Inferior parietal cortex (tissue), 1 donor: Measurements from ENCODE around the gene ACOX3.
A peak's percentile ranks its signal among the peaks of the same experiment; 100 is the strongest.
"Not testable (repeated sequence)": the region's sequence is repeated elsewhere in the genome, so short reads cannot be mapped to it uniquely, and the experiment has no call there.

Experiments
- DNase-seq: peaks from one replicate; pipeline ENCODE4 v3.0.0-alpha.2; 2016; ENCODE audit errors: extremely low spot score

The ACOX3 gene

DNA sequence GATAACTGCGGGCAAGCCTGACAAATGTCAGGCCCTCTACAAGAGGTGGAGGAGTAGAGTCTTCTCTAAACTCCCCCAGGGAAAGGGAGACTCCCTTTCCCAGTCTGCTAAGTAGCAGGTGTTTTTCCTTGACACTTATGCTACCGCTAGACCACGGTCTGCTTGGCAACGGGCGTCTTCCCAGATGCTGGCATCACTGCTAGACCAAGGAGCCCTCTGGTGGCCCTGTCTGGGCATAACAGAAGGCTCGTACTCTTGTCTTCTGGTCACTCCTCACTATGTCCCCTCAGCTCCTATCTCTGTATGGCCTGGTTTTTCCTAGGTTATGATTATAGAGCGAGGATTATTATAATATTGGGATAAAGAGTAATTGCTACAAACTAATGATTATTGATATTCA is 33.6 kb downstream of the ACOX3 start:
- not testable (repeated sequence) for DNase-seq

DNA sequence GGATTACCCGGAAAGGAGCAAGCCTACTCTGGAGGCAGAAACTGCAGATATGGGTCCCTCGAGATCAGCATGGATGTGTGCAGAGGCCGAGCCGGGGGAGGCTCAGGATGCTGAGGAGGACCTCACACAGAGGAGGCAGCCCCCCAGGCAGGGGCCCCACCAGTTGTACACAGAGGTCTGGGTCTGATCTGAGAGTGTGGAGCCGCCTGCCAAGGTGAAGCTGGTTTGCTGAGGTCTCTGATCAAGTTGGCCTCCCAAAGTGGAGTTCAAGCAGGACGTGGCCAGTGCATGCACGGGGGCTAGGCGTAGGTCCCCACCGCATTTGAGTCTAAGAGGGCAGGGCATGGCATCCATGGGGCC is 35.0 kb downstream of the ACOX3 start:
- DNase-seq: no peak

DNA sequence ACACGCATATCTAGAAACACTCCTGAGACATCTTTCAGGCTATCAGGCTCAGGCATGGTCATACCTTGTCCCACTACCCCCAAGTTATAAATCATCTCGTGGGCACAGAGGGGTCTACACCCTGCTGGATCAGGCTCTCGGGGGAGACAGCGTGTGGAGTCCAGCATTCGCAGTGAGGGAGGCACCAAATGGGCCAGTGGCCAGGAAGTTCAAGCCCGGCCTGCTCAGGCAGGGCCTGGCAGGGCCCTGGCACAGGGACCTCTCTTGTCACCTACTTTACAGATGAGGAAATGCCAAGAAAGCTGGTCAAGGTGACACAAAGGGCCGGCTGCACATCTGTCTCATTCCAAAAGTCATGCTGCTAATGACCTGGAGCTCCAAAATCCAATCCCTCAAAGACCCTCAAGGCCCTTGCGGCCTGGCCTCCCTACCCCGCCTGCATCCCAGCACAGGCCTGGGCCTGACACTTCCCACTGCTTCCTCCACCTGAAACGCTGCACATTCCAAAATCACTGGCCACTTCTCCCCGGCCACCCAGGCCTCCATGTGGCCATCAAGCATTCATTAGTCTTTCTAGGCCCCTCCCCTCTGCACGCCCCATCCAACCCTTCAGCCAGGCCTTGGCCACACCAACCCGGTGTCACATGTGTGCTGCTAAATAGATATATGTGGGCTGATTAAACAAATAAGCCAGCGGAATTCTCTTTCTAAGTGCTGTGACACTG is 35.6 kb downstream of the ACOX3 start:
- no peak for DNase-seq

DNA sequence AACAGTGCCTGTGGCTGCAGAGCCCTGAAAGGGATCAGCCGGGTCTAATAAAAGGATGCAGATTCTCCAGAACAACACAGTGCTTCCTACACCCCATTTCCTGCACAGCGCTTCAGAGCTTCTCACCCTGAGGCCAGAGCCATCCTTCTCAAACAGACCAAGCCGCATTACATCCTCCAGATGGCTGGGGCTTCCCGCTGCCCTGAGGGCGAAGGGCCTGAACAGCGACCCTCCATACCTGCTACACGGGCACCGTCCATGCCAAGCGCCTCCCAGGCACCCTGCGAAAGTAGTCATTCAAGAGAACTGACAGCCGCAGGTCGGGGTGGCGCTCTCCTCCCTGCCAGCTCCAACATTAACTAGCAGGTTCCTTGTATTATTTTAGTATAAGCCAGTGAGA is 36.5 kb downstream of the ACOX3 start:
- no peak for DNase-seq

DNA sequence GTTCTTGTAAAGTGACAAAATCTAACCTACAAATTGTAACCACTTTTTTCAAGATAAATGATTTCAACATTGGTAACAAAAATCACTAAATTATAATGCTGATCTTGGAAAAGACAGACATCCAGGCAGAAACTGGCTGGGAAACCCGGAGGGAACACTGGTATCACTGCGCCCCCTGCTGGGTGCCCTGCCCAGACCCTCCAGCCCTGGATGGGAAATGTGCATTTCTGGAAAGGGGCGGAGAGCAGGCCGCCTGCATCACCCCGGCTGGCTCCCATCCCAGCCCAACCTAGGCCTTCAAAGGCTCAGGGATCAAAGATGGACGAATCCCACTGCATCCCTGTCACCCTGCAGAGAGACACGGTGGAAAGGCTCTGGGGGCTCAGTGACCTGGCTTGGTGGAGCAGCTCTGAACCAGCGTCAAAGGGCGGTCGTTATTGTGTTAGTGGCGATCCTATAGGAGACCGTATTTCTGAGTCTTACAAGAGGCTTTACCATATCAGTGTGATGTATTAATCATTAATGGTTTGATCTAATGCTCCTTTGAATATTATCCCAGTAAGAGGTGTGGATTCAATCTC is 37.3 kb downstream of the ACOX3 start:
- peak; percentile 86 for DNase-seq

DNA sequence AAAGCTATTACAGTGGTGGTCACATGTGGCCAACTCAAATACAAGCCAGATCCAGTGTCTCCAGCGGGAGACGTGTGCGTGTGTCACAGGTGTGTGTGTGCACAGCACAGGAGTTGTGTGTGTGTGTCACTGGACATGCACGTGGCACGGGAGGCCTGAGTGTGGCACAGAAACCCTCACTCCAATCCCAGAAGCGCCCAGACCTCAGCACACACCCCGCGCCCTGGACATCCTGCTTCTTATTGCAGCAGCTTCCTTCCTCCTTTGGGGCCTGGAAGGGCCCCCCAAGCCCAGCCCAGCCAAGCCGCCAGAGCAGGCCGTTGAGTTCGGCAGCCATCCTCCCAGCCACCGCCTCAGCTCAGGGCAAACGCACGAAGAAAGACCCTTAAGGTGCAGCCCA is 37.9 kb downstream of the ACOX3 start:
- no peak for DNase-seq

DNA sequence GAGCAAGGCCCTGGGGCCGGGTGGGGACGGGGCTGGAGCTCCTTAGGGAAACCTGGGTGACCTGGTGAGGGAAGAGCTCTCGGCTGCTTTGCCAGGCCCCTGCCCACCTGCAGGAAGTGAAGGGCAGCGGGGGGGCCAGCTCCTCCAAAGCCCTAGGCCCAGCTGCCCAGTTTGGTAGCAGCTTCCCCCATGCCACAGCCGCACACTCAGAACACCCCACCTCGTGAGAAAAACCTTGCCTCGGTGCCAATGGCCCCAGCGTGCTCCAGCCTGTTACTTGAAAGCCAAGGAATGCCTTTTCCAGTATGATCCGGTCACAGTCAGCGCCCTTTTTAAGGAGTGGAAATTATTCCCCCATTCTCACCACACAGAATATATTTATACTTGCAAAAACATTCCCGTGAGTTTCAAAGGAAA is 38.3 kb downstream of the ACOX3 start:
- no peak for DNase-seq

DNA sequence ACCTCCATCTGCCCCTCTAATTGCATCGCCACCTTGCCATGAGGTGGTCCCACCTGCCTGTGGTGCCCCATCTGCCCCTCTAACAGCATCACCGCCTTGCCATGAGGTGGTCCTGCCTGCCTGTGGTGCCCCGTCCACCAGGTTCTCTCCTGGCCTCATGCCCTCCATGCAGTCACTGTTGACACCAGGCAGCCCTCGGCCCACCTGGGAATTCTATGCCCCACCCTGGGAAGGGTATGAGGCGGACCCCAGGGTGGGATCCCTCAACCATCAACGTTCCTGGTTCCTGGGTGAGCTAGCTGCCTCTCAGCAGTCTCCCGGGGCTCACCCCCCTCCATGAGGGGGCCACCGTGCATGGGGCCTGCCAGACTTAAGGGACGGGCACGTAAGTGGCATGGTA is 38.9 kb downstream of the ACOX3 start:
- DNase-seq: no peak

DNA sequence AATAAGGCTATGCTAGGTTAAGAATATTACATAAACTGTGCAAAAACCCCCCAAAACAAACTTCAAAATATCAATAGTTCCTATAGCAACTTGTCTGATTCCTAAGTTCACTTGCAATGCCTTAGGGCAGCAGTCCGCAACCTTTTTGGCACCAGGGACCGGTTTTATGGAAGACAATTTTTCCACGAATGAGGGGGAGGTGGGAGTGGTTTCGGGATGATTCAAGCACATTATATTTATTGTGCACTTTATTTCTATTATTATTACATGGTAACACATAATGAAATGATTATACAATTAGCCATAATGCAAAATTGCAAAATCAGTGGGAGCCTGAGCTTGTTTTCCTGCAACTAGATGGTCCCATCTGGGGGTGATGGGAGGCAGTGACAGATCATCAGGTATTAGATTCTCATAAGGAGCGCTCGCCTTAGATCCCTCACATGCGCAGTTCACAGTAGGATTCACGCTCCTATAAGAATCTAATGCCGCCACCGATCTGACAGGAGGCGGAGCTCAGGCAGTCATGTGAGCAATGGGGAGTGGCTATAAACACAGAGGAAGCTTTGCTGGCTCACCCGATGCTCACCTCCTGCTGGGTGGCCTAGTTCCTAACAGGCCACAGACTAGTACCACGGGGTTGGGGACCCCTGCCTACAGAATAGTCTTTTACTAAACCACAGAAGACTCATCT is 39.7 kb downstream of the ACOX3 start:
- no peak for DNase-seq

DNA sequence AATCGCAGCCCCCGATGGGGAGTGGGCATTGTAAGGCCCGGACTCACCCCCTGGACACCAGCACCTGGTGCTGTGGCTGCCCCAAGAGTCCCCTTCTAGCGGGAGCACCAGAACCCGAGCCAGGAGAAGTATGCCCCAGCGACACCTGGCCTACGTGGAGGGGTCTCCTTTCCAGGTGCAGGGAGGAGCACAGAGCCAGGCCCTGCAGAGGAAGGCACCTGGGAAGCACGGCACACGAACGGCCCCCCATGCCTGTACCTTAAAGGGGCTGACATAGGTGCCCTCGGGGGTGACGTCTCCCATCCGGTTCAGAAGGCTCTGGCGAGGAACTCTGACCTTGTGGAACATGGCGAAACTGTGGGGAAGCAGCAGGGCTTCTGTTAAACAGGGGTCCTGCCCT is 41.2 kb downstream of the ACOX3 start:
- no peak for DNase-seq

DNA sequence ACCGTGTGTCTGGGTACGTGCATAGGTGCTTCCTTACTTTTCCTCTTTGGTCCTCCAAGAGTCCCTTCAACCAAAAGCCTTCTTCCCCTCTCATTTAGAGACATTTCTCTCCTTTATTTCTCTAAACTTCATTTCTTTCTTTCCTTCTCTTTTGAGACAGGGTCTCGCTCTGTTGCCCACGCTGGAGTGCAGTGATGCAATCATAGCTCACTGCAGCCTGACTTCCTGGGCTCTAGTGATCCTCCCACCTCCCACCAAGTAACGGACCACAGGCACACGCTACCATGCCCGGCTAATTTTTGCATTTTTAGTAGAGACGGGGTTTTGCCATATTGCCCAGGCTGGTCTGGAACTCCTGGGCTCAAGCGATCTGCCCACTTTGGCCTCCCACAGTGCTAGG is 42.2 kb downstream of the ACOX3 start:
- no peak for DNase-seq

DNA sequence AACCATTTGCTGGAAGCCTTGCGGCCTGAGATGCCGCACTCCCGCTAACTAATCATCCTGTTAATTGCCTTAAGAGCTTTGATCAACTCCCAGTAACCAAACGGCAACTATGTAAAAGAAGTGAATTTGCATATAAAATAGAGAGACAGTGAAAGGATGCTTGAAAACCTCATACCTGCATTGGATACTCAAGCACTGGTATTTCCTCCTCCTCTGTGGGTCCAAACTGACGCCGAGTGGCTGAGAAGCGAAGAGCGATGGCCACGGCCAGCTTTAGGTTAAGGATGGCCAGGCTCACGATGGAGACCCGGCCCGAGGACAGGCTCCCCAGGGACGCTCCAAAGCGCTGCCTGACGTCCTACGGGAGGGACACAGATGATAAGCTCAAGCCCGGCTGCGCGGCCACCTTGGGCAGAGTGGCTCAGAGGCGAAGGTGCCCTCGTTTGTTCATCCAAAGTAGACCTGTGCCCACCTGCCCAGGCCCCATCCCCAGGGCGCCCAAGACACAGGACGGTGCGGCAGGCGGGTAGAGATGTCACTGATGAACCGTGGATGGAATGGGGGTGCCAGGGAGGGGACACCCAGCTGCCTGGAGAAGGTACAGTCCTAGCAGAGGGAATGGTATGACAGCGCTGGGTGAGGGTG is 43.6 kb downstream of the ACOX3 start:
- no peak for DNase-seq

DNA sequence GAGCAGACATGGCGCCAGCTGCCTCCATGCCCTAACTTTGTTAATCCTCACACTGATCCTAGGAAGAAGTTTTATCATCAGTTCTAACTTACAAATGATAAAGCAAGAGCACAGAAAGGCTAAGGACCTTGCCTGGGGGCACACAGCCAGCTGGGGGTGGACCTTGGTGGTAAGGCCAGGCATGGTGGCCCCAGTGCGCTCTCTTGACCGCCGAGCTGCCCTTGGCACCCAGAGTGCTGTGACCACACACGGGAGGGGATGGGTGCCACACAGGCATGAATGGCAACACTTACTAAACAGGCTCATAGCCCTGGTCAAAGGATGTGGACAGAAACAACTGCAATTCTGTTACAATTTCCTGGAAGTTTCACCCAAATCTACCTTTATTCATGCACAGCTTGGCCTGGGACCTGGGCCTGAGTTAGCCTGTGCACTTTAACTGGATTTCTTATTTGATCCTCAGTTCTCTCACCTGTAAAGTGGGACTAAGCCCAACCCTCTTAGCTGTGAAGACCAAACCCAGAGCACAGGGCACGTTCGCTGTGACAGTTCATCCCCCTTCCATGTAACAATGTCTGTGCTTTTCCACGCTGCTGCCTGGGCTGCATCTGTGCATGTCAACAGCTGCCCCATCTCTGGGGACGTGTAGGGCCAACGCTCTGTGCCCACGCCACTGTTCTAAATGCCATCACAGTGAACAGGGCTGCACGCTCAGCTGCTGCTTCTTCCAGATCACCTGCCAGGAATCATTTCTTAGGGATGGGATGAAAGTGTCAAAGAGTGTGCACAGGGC is 44.8 kb downstream of the ACOX3 start:
- DNase-seq: no peak

DNA sequence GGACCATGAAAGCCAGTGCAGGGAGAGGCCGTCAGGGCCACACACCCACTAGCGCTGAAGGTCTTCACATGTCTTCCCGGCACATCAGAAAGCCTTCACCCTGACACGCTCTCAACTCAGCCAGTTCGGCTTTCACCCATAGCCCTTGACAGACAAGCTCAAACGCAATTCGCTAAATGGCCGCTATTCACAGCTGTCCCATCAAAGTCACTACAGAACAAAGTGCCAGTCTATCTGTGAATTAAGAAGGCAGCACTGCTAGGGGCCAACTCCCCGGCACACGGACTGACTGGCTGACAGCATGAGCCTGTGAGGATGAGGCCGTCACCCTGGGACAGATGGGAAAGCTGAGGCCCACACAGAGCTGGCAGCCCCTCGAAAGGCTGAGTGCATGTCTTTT is 45.7 kb downstream of the ACOX3 start:
- DNase-seq: peak; percentile 44

DNA sequence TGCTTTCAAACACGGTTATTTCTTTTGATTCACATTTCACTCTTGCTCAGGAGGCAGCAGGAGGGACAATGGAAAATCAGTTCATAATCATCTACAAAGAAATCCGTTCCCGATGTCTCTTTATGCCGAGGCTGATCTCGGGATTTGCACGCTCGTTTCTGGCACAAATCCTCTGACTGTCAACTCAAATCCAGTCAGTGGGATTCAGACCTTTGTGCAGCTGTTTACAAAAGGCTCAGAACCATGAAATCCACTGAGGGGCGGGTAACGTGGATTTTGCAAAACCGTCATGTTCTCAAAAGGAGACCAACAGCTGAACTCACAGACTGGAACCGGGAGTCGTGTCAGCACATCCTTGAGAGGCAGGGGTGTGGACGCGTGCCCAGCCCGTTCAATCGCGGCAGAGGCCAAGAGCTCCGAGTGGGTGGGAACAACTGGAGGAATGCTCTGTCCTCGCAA is 46.4 kb downstream of the ACOX3 start:
- peak; percentile 66 for DNase-seq

DNA sequence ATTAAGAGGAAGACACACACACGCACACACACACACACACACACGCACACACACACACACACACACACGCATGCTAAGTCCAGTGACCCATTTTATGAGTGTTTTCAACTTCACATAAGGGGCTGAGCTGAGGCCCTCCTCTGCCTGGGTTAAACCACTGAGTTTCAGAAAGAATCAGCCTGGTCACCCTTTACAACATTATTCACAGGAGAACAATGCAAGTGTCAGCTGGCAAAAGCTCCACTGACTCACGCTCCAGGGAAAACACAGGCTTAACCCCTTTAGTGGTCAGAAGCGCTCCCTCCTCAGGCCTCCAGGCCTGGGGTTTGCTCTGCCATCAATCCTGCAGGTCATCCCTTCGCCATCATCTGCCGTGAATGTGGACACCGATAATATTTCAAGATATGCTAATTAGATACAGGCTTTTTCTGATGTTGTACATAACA is 46.9 kb downstream of the ACOX3 start:
- peak; percentile 81 for DNase-seq

DNA sequence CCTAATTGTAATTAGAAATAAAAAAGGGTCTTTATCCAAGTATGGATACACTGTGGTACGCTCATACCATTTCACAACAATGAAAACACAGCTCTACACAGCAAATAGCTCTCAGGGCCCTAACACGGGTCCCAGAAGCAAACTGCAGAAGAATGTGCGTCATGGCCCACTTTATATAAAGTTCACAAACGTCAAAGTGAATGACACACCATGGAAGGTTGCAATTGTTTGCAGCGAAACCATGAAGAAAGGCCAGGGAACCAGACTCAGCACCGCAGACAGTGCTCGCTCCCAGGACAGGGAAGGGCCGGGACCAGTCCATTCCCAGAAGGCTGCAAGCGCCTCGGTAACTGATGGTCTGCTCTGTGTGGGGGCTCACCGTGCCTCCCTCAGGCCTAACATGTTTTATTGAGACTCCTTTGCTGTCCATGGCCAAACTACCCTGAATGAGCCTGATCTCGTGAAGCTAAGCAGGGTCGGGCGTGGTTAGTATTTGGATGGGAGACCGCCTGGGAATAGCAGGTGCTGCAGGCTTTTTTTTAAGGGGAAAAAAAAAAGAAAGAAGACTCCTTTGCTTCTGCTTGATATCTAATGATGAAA is 47.8 kb downstream of the ACOX3 start:
- no peak for DNase-seq

DNA sequence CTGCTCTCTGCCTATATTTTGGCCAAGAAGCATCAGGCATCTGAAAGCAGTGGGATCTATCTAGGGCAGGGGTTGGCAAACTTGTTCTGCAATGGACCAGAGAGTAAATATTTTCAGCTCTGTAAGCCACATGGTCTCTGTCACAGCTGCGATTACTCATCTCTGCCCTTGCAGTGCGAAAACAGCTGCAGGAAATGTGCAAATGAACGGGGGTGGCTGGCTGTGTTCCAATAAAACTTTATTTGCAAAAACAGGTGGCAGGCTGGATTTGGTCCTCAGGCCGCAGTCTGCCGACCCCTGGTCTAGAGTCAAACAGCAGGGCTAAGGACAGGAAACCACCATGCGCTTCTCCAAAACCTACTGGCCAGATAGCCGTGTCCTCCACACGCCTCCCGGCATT is 48.6 kb downstream of the ACOX3 start:
- peak; percentile 73 for DNase-seq

DNA sequence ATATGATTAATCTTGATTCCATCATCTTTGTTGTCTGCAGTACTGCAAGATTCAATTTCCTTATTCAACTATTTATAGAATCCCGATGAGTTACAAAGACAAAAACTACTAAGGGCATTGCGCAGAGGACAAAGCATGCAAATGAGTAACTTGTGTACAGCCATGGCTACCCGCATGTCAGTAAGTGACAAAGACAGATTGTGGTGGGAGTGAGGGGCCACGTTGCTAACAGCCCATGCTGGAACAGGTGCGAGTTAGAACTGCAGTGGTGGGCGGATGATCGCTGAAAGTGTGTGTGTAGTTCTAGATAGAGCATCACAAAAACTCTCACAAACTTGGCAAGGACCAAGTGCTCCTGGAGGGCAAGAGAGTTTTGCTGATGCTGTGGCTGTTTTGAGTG is 49.5 kb downstream of the ACOX3 start:
- DNase-seq: peak; percentile 7

DNA sequence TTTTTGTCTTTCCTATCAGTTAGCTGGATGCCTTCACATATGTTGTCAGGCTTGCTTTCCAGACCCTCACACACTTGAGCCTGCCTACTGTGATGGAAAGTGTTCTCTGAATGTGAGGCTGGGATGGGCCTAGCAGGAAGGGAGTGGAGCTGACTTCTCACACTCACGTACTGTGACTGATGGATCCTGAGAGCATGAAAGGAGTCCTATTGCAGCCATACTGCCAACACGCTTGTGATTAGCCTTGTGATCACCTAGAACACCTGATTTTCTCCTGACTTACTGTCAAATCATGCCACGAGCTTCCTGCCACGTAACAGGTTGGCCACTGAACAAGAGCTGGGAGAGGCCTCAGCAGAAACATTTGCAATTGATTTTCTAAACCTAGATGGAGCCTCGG is 49.9 kb downstream of the ACOX3 start:
- no peak for DNase-seq

DNA sequence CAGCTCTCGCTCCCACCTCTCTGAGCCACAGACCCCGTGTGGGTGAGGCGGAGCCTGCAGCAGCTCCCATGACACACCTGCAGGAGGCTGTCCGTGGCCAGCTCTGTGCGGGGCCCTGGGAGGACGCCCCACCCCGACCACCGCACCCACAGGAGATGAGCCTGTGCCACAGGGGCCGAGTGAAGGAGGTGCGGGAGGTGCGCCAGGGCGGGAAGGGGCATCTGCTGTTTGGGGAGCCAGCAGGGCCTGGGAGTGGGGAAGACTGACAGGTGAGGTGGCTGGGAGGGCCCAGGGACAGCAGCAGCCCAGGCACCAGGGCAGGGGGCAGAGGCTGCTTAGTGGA is 52.0 kb downstream of the ACOX3 start:
- no peak for DNase-seq
